ENCODE data around the gene MAGI3.

The MAGI3 gene

GRCh38 chr1:113582084-113582483 lies 191.8 kb downstream of the MAGI3 start (continued):
- TF ChIP-seq ZBTB48 (tag by site-specific recombination; IDR thresholded peaks at IDR 0.05) (no peak), ZNF670 (tag by site-specific recombination; IDR thresholded peaks at IDR 0.05; ENCODE audit: low read depth) (no peak)

- POLR2A ChIA-PET: no interaction called here
- no peak overlapping the region for H3K27ac ChIP-seq (ENCODE audit: extremely low read depth, low read depth, low read length)
- CTCF ChIA-PET: no interaction called here
Measured at GRCh38 chr1:113587475-113587874, 197.2 kb downstream of the MAGI3 start.

More at GRCh38 chr1:113587475-113587874, 197.2 kb downstream of the MAGI3 start:
- no peak overlapping the region for H3K4me3 ChIP-seq (ENCODE audit: low read depth, low read length)
- no peak for TF ChIP-seq SCRT2 (tag by site-specific recombination; IDR thresholded peaks at IDR 0.05)
- no peak for TF ChIP-seq YY2 (tag by site-specific recombination; IDR thresholded peaks at IDR 0.05)
- TF ChIP-seq ZFP69B (tag by site-specific recombination; IDR thresholded peaks at IDR 0.05): no peak
- no peak for TF ChIP-seq TSHZ1 (tag by site-specific recombination; IDR thresholded peaks at IDR 0.05; ENCODE audit: borderline replicate concordance)
- no peak for TF ChIP-seq ZNF596 (tag by site-specific recombination; IDR thresholded peaks at IDR 0.05)
- no peak for TF ChIP-seq ZNF350 (tag by site-specific recombination; IDR thresholded peaks at IDR 0.05)
- no peak for TF ChIP-seq ZNF777 (tag by site-specific recombination; IDR thresholded peaks at IDR 0.05; ENCODE audit: borderline replicate concordance)
- no peak for TF ChIP-seq ZNF843 (tag by site-specific recombination; IDR thresholded peaks at IDR 0.05)
- no peak for TF ChIP-seq ZNF157 (tag by site-specific recombination; IDR thresholded peaks at IDR 0.05)
- no peak for TF ChIP-seq ZNF571 (tag by site-specific recombination; IDR thresholded peaks at IDR 0.05)
- no peak for TF ChIP-seq PRDM10 (tag by site-specific recombination; IDR thresholded peaks at IDR 0.05)
- TF ChIP-seq SCRT1 (tag by site-specific recombination; IDR thresholded peaks at IDR 0.05; ENCODE audit: borderline replicate concordance): no peak
- TF ChIP-seq ZNF692 (tag by site-specific recombination; IDR thresholded peaks at IDR 0.05): no peak
- no peak for TF ChIP-seq ZNF514 (tag by site-specific recombination; IDR thresholded peaks at IDR 0.05)
- TF ChIP-seq KLF1 (tag by site-specific recombination; IDR thresholded peaks at IDR 0.05): no peak
- TF ChIP-seq ZNF366 (tag by site-specific recombination; conservative IDR thresholded peaks at IDR 0.05): no peak
- no peak for TF ChIP-seq ZNF324 (tag by site-specific recombination; IDR thresholded peaks at IDR 0.05)
- TF ChIP-seq ZNF791 (tag by site-specific recombination; IDR thresholded peaks at IDR 0.05): no peak
- TF ChIP-seq BCL11B (tag by site-specific recombination; IDR thresholded peaks at IDR 0.05; ENCODE audit: low read depth): no peak
- no peak for TF ChIP-seq ZNF292 (tag by site-specific recombination; IDR thresholded peaks at IDR 0.05; ENCODE audit: borderline replicate concordance, low read depth)
- H3K36me3 ChIP-seq (ENCODE audit: control insufficient read depth in 2 of 2, insufficient read depth in 1 of 2, low read length in 2 of 2): peaks cover 0 to 3% of the 10 kb centered on the region in 2 experiments; a peak in 2 of 3 replicates
- no peaks in the 10 kb centered on the region for H3K4me1 ChIP-seq (ENCODE audit: control insufficient read depth, insufficient read depth, low read length)
- H3K9me3 ChIP-seq (ENCODE audit: control insufficient read depth, insufficient read depth, low read depth, low read length): no peaks in the 10 kb centered on the region
